HG03575 (cell line): ENCODE results near the gene FNDC3A.
"Not testable (repeated sequence)": the region's sequence is repeated elsewhere in the genome, so short reads cannot be mapped to it uniquely, and the experiment has no call there.

Experiments
- ATAC-seq: cut with Tn5 transposase; IDR thresholded peaks from one replicate; pipeline ENCODE4 v1.9.1; 2021; ENCODE audit not compliant: unreplicated experiment, insufficient number of reproducible peaks, low FRiP score; ENCODE audit errors: extremely low read depth

FNDC3A gene

DNA sequence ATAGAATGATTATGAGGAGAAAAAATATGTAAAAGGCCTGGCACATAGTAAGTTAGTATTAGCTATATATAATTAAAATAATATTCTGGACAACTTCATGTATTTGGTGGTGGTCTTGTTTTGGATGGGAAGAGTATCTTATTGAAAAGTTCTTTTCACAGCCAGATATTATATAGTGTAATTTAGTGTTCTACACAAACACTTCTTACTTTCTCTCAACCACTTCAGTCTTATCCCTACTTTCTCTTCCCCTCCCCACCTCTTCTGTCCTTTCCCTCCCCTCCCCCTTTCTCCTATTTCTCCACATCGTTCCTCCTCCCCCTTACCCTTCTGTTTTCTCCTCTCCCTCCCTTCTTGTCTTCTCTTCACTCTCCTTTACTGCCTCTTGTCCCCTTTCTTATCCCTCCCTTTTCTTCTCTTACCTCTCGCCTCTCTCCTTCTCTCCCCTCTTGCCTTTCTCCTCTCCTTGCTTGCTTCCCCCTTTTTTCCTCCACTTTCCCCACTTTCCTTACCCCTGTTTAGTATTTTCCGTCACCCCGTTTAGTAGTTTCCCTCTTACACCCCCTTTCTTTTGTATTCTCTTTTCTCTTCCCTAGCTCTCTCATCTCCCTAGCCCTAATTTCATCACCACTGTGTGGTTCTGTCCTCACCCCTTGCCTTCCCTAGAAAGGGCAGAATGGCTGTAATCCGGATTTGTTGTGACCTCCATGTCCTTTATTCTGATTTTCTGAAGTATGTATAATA is 137.2 kb downstream of the FNDC3A start:
- ATAC-seq, result no peak

DNA sequence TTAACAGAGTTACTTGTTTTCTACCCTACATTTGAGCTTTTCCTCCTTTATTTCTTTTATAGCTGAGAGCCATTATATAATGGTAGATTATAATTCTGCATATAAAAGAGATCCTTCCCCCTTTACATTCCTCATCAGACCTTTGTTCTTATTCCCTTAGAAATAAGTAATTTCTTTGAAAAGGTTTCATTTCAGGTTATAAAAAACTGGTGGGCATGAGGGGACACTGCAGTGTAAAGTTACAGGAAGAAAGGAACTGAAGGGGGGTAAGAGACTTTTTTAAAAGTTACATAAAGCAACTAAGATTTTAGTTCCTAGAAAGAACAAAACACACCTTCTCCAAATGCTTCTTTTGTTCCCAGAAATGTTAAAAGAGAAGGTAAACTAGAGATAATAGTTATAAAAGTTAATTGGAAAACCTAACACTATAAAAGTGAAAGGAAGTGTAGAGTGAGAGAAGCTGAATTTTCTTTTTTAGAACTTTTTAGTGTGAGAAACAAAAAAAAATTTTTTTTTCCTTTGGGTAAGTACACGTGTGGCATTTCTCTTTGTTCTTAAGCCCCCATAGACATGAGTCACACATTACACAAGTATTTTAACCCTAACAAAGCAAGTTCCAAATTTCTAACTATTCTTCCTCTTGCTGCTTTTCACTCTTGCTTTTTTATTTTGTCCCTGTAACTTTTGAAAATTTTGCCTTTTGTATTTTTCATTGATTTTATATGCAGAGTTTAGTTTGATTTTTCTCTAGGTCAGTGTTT is 138.0 kb downstream of the FNDC3A start:
- no peak for ATAC-seq

DNA sequence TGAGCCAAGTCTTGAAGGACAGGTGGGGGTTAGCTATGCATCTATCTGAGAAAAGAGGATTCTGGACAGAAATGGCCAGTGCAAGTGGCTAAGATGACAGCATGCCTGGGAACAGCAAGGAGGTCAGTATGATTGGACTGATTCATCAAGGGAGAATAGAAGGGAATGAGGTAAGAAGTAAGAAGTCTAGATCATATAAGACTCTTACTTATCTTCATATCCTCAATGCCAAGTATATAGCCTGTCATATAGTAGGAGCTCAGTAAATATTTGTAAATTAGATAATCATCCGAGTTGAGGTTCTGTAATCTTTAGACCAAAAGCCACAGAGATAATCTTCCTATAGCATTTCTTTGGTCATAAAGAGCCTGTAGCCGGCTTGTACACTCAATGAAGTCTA is 141.2 kb downstream of the FNDC3A start:
- ATAC-seq, result no peak

DNA sequence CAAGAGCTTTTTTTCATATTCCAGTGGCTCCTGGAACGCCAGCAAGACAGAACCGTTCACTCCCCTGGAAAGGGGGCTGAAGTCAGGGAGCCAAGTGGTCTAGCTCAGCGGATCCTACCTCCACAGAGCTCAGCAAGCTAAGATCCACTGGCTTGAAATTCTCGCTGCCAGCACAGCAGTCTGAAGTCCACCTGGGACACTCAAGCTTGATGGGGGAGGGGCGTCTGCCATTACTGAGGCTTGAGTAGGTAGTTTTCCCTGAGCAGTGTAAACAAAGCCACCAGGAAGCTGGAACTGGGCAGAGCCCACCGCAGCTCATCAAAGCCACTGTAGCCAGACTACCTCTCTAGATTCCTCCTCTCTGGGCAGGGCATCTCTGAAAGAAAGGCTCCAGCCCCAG is 142.7 kb downstream of the FNDC3A start:
- not testable (repeated sequence) for ATAC-seq

DNA sequence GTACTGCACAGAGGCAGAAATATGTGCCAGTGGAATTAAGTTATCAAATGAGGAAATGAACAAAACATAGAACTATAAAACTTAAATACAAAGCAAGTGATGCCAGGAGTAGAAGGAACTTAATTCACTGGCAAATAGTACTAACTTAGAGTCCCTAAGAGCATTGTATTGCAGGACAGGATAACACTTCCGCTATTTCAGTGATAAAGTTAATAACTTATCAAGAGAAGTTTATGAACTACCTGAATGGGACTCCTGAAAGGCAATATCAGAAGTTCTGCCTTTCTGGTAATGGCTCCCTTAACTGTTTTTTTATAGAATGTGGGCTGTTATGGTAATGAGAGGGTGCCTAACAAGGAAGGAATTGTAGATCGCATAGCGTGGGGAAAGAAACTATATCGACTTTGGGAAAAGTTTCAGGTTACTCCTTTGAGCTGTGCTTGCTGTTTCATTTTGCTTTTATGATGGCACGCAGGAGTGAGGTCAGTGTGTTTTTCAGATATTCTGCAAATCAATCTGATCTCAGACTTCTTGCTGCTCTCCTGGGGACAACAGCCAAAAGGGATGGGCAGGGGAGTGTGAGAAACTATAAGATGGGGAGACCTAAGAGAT is 149.1 kb downstream of the FNDC3A start:
- ATAC-seq, result no peak

DNA sequence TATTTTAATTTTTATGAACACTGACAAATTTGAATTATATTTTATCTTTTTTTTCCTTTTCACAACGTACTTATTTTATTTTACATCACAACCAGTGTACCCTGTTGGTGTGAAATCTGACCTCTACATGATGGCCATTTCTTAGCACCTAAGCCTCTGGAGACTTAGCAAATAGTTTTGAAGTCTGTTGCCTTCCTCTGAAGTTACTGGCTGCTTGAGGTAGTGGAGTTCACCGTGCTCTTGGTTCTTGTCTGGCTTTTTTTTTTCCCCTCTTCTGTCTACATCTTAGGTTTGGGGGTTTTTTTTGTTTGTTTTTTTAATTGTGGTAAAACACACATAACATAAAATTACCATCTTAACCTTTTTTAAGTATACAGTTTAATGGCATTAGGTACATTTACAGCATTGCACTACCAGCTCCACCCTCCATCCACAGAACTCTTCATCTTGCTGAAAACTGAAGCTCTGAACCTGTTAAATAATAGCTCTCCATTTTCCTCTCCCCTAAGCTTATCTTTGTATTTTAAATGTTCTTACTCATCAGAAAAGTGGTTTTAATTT is 150.3 kb downstream of the FNDC3A start:
- ATAC-seq, result no peak

DNA sequence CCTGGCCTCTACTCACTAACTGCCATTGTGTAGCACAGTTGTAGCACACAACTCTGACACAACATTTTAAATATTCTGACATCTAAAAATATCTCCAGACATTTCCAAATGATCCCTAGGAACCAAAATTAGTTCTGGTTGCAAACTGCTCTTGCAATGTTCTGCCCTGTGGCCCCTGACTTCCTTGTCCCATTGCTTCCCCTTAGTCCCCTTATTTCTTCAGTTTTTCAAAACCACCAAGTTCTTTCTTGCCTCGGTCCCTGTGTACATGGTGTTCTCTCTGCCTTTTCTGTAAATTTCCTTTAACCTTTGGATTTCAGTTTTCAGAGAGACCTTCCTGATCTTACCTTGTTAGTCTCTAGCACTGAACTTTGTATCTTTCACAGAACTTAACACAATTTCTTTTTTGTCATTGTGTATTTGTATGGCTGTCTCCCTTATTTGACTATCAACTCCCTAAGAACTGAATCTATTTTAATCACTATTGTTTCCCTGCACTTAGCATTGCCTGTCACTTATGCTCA is 156.8 kb downstream of the FNDC3A start:
- no peak for ATAC-seq

DNA sequence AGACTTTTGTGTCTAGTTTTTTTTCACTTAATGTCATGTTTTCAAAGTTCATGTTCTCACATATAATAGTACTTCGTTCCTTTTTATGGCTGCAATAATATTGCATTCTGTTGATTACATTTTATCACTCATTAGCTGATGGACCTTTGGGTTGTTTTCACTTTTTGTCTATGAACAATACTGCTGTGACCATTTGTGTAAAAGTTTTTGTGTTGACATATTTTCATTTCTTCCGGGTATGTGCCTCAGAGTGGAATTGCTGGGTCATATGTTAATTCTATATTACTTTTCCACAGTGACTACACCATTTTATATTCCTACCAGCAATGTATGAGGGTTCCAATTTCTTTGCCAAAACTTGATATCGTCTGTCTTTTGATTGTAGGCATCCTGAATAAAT is 158.6 kb downstream of the FNDC3A start:
- ATAC-seq, result no peak

DNA sequence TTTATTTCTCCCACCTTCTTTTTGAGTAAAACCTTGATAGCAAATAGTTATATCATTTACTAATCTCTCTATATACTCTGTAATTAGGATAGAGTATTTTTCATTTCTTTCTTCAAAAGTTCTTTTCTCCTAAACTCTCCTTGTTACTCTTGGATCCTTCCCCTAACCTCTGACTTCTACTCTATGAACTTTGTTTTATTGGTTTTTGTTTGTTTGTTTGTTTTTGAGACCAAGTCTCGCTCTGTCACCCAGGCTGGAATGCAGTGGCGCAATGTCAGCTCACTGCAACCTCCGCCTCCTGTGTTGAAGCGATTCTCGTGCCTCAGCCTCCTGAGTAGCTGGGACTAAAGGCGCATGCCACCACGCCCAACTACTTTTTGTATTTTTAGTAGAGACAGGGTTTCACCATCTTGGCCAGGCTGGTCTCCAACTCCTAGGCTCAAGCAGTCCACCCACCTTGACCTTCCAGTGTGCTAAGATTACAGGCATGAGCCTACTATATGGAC is 161.5 kb downstream of the FNDC3A start:
- ATAC-seq, result not testable (repeated sequence)

DNA sequence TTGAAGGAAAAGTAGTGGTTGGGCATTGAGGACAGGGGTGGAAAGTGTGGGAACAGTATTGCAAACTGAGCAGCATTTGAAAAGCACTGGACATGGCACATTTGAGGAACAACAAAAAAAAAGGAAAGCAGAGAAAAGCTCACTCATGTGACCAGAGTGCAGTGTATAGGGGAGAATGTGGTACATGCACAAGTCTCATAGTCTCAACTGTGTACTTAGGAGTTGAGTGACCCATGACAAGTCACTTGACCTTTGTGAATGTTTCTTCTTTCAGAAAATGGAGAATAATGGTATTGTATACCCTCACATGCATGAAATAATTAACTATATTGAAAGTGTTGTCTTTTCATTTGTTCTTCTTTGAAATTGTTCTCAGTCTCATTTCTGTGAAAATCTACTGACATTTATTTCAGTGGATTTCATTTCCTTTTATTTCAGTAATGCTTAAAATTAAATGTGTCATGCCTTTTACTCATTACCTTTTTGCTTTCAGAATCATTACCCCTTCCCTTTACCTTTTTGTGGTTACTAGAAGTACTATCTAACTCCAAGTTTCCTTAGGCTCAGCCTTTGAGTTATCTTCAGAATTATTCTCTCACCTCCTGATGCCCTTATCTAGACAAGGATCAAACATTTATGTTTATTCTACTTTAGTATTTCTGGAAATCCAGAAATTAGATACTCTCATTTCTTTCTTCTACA is 165.3 kb downstream of the FNDC3A start:
- ATAC-seq, result no peak

DNA sequence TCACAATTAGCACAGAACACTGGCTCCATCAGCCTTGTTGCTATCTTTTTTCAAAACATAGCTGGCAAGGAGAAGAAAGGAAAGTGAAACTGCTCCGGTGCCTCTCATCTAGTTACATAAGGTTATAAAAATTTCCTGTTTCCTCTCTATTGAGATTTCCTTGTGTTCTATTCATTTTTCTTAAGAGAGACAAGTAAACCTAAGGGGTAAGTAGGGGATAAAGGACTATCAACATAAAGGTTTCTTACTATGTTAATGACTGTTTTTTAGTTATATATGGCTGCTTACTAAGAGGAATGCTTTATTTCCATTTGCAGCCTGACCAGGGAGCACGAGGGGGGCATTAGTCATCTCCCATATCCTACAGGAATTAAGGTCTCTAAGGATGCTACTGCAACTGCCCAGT is 171.2 kb downstream of the FNDC3A start:
- no peak for ATAC-seq

DNA sequence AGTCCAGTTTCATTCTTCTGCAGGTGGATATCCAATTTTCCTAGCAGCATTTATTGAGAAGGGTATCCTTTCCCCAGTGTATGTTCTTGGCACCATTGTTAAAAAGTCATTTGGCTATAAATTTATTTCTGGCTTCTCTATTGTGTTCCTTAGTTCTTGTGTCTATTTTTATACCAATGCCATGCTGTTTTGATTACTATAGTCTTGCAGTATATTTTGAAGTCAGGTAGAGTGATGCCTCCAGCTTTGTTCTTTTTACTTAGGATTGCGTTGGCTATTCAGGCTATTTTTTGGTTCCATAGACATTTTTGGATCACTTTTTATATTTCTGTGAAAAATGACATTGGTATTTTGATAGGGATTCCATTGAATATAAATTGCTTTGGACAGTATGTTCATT is 172.7 kb downstream of the FNDC3A start:
- no peak for ATAC-seq

DNA sequence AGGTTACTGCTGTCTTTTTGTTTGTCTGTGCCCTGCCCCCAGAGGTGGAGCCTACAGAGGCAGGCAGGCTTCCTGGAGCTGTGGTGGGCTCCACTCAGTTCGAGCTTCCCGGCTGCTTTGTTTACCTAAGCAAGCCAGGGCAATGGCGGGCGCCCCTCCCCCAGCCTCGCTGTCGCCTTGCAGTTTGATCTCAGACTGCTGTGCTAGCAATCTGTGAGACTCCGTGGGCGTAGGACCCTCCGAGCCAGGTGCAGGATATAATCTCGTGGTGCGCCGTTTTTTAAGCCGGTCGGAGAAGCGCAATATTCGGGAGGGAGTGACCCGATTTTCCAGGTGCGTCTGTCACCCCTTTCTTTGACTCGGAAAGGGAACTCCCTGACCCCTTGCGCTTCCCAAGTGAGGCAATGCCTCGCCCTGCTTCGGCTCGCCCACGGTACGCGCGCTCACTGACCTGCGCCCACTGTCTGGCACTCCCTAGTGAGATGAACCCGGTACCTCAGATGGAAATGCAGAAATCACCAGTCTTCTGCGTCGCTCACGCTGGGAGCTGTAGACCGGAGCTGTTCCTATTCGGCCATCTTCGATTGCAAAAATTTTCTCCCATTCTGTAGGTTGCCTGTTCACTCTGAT is 182.4 kb downstream of the FNDC3A start:
- not testable (repeated sequence) for ATAC-seq

DNA sequence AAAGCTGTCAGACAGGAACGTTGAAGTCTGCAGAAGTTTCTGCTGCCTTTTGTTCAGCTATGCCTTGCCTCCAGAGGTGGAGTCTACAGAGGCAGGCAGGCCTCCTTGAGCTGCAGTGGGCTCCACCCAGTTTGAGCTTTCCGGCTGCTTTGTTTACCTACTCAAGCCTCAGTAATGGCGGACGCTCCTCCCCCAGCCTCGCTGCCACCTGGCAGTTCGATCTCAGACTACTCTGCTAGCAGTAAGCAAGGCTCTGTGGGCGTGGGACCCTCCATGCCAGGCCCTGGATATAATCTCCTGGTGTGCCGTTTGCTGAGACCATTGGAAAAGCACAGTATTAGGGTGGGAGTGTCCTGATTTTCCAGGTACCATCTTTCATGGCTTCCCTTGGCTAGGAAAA is 187.4 kb downstream of the FNDC3A start:
- not testable (repeated sequence) for ATAC-seq

DNA sequence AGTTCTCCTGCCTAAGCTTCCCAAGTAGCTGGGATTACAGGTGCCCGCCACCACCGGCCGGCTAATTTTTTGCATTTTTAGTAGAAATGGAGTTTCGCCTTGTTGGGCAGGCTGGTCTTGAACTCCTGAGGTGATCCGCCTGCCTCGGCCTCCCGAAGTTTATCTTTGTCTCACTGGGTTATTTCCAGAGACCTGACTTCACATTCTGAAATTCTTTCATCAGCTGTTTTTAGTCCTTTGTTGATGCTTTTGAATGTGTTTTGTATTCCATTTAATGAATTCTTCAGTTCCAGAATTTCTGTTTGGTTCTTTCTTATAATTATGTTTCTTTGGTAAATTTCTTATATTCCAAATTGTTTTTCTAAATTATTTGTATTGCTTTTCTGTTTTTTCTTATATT is 189.0 kb downstream of the FNDC3A start:
- no peak for ATAC-seq

DNA sequence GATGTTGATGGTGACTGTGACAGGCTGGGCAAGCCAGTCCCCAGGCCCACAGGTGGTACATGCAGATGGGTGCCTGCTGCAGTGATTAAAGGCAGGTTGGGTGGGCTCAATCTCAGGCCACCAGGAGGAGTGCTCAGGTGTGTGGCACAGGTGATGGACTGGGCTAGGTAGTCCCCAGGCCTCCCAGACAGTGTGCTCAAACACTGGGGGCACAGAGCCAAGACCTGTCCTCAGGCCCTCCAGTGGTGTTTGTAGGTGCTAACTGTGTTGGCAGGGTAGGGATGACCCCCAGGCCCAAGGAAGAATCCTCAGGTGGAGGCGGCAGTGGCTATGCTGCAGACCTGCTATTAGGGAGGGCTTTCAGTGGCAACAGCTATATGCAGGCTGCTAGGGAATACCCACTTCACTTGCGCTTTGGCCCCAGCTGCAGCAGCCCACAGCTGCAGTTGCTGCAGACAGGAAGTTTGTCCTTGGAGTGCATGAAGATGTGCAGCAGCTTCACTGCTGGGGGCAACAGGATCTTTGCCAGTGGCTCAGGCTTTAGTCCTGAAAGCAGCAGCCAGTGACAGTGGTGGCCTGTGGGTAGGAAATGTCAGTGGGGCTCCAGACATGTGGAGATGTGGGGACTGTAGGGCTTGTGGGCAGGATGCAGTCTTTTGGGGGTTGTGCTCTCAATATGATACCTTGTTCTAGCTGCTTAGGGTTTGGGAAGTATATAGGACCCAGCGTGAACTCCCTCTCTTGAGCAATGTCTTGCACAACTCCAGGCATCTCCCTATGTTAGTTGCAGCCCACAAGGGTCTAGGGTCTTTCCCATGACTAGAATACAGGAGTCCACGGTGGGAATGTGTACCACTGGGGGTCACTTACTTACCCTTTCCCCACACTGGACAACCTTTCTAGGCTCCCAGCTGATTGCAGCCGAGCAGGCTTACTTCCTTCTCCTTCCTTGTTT is 190.4 kb downstream of the FNDC3A start:
- ATAC-seq, result no peak

DNA sequence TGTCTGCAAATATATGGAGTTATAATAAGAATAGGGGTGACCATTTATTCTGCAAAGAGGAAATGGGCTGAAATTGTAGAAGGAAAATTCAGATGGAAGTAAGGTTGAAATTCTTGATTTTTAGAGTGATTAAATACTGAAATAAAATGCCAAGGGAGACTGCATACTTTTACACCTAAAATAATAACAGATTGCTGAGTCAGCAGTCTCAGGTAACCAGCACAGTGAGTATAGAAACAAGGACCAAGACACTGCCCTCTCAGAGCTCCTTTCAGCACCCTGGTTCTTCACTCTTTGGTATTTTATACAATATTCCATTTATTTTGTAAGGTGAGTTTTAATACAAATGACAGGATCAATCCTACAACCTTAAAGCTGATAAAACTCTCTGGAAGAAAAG is 195.6 kb downstream of the FNDC3A start:
- ATAC-seq, result no peak
